ENCODE results near the gene DPF1.

DNA sequence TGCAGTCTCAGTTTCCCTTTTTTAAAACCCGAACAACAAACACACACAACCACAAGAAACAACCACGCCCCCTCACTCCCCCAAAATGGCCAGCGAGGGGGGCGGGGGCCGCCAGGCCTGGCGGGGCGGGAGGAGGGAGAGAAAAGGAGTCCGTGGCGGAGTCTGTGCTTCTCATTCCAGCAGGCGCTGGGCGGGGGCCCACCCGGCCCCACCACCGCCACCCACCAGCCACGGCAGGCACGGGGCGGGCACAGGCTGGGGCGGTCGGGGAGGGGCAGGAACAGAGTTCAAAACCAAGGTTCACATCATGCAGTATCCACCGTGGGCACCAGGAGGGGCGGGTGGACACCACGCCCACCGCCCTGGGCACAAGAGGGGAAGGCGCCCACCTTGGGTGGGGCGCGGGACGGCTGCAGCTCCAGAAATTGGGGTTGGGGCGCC lies 12.9 kb downstream of the DPF1 start:
- TF ChIP-seq, protein P1, sequence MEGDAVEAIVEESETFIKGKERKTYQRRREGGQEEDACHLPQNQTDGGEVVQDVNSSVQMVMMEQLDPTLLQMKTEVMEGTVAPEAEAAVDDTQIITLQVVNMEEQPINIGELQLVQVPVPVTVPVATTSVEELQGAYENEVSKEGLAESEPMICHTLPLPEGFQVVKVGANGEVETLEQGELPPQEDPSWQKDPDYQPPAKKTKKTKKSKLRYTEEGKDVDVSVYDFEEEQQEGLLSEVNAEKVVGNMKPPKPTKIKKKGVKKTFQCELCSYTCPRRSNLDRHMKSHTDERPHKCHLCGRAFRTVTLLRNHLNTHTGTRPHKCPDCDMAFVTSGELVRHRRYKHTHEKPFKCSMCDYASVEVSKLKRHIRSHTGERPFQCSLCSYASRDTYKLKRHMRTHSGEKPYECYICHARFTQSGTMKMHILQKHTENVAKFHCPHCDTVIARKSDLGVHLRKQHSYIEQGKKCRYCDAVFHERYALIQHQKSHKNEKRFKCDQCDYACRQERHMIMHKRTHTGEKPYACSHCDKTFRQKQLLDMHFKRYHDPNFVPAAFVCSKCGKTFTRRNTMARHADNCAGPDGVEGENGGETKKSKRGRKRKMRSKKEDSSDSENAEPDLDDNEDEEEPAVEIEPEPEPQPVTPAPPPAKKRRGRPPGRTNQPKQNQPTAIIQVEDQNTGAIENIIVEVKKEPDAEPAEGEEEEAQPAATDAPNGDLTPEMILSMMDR (IDR thresholded peaks at IDR 0.05) = no peak
- TF ChIP-seq POLR2A (IDR thresholded peaks at IDR 0.05) = no peak

All from uterus (tissue), 2 donors.